GM12891 (cell line): Measurements from ENCODE around the gene MED27.
"Not testable (repeated sequence)": the region's sequence is repeated elsewhere in the genome, so short reads cannot be mapped to it uniquely, and the experiment has no call there.

ENCODE experiments used
- DNase-seq: peaks from one replicate; pipeline ENCODE4 v3.0.0; 2011; ENCODE audit warnings: low spot score; ENCODE audit not compliant: insufficient read length
- FAIRE-seq: peaks from 2 replicates; lab custom pipeline; 2011; peaks lifted over from hg19 to GRCh38; lab: Jason Lieb, UNC
- PAX5 ChIP-seq: IDR thresholded peaks from 2 replicates; pipeline ENCODE4 v1.6.1; 2011; ENCODE audit warnings: low read length, moderate library complexity, mild to moderate bottlenecking; ENCODE audit not compliant: insufficient read depth, severe bottlenecking
- POLR2A ChIP-seq: IDR thresholded peaks from 2 replicates; pipeline ENCODE4 v1.6.1; 2011; ENCODE audit warnings: low read depth, low read length, control low read depth
- POLR2AphosphoS5 ChIP-seq: IDR thresholded peaks from 2 replicates; pipeline ENCODE4 v1.6.1; 2011; ENCODE audit warnings: low read depth, low read length, control low read depth
- POU2F2 ChIP-seq: IDR thresholded peaks from 2 replicates; pipeline ENCODE4 v1.6.1; 2011; ENCODE audit warnings: low read depth, mild to moderate bottlenecking, control low read depth, low read length, moderate library complexity
- SPI1 ChIP-seq: IDR thresholded peaks from 2 replicates; pipeline ENCODE4 v1.6.1; 2011; ENCODE audit warnings: low read depth, low read length, control low read depth
- TAF1 ChIP-seq: IDR thresholded peaks from 2 replicates; pipeline ENCODE4 v1.6.1; 2011; ENCODE audit warnings: low read depth, low read length, control low read depth

Gene MED27

DNA sequence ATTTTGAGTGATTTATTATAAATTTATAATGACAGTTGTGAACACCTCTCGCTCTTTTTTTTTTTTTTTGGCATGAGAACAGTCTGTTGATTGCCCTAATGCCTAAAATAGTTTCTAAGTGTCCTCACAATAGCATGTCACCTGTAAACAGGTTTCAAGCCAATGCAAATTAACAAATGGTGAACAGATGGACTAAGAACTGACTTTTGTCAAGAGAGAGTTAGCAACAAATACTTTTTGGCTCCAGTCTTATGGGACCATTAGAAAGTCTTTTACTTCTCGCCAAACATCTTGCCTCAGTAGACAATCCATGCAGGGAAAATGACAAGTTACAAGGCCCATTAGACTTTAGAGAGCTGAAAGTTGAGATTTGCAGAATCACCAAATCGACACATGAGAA is 67.8 kb downstream of the MED27 start:
- no peak for DNase-seq
- no peak for FAIRE-seq
- no peak for TF ChIP-seq POLR2AphosphoS5
- TF ChIP-seq POU2F2, result no peak
- no peak for TF ChIP-seq TAF1
- no peak for TF ChIP-seq SPI1
- TF ChIP-seq PAX5, result no peak
- no peak for TF ChIP-seq POLR2A

DNA sequence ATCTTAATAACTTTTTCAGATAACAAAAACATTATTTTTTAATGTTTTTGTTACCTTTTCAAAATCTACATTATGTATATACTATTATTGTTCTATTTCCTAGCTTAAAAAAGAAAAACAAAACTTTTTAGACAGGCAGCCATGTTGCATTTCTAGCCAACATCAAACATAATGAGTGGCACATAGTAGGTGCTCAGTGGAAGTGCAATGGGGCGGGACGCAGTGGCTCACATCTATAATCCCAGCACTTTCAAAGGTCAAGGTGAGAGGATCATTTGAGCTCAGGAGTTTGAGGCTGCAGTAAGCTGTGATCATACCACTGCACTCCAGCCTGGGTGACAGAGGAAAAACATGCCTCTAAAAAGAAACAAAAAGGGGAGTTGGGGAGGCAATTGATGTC is 68.4 kb downstream of the MED27 start:
- TF ChIP-seq TAF1 (no peak), PAX5 (no peak), SPI1 (no peak), POLR2AphosphoS5 (no peak), POU2F2 (no peak), POLR2A (no peak)
- FAIRE-seq (no peak), DNase-seq (no peak)

DNA sequence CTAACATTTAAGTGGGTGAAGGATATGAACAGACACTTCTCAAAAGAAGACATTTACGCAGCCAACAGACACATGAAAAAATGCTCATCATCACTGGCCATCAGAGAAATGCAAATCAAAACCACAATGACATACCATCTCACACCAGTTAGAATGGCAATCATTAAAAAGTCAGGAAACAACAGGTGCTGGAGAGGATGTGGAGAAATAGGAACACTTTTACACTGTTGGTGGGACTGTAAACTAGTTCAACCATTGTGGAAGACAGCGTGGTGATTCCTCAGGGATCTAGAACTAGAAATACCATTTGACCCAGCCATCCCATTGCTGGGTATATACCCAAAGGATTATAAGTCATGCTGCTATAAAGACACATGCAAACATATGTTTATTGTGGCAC is 69.5 kb downstream of the MED27 start:
- not testable (repeated sequence) for DNase-seq, FAIRE-seq

DNA sequence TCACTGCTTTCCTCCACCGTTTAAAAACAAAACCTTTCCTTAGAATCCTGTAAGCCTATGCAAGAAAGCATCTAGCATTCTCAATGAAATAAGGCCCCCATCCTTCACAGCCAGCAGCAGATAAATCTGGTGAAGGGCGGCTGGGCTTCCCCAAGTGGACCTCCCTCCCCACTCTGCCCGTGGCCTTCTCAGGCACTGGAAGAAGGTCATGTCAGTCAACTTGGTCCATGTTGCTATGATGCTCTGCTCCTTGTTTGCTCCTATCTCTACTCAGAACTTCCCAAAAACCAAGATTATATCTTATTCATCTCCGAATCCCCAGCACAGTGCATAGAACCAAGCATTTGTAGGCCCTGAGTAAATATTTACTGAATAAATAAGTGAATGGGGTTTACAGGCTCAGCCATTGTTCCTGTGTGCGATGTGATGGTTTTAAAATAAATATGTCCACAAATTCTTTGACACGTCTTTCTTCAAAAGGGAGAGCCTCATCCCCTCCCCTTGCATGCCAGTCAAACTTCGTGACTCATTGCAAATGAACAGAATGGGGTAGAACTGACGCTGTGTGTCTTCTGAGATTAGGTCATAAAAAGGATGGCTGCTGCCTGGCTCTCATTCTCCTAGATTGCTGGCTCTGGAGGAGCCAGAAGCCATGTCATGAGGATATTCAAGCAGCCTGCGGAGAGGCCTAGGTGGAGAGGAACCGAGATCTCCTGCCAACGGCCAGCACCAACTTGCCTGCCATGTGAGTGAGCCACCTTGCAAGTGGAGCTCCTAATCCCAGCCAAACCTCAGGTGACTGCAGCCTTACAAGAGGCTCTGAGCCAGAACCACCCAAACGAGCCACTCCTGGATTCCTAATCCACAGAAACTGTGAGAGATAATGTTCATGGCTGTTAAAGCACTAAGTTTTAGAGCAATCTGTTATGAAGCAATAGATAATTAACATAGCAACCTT is 70.5 kb downstream of the MED27 start:
- TF ChIP-seq POLR2A (no peak), POLR2AphosphoS5 (no peak), PAX5 (no peak), TAF1 (no peak)
- no peak for DNase-seq
- no peak for FAIRE-seq

DNA sequence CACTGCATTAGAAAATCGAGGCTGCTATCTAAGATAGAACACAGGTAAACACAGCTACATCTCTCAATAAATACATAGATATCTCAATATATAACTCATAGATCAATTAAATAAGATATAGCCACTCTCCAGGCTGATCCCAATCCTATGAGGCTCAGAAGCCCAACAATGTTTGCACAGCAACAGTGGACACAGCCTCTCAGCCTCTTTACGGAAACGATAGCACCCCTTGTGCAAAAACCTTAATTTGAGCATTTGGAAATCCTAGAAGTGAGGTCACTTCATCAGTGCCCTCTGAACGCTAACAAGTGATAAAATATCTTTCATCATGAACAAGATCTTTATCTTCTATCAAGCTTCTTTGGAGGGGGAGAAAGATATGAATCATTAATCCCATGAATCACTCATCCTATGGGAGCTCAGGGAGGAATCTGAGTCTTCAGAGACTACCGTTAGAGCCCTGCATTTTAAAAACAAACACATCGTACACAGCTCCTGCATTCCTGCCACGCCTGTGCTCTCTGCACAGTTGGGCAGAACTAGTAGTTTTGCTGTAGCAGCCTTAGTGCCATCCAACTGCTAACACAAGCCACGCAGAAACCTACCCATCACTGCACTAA is 71.4 kb downstream of the MED27 start:
- FAIRE-seq (no peak), DNase-seq (no peak)

DNA sequence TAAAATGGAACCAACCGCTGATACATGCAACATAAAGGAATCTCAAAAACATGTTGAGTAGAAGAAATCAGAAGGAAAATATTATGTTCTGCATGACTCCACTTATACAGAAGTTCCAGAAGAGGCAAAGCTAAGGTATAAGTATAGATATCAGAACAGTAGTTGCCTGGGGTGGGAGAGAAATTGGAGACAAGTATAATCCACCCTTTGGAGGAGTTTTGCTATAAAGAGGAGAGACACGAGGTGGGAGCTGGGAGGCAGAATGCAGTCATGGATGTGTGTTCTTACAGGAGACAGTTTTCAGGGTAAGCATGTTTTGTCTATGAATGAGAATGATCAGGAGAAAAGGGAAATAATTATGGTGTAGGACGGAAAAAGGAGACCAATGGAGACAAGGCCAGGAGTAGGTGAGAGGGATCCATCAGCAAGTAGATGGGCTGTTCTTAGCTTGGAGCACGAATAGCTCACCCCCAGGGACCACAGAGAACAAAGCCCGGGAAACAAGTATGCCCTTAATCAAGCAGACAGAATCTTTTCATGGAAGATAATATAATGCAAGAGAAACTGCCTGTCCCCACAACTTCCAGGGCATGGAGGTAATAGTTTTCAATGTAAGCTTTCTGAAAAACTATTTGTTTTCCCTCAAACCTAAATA is 72.2 kb downstream of the MED27 start:
- no peak for DNase-seq
- TF ChIP-seq POLR2A, result no peak
- no peak for TF ChIP-seq POLR2AphosphoS5
- TF ChIP-seq SPI1, result no peak
- TF ChIP-seq TAF1, result no peak
- no peak for TF ChIP-seq PAX5
- TF ChIP-seq POU2F2, result no peak
- no peak for FAIRE-seq

More for the DNA sequence above, 71.4 kb downstream of the MED27 start:
- TF ChIP-seq POU2F2 (no peak), POLR2AphosphoS5 (no peak), TAF1 (no peak), SPI1 (no peak), POLR2A (no peak), PAX5 (no peak)

DNA sequence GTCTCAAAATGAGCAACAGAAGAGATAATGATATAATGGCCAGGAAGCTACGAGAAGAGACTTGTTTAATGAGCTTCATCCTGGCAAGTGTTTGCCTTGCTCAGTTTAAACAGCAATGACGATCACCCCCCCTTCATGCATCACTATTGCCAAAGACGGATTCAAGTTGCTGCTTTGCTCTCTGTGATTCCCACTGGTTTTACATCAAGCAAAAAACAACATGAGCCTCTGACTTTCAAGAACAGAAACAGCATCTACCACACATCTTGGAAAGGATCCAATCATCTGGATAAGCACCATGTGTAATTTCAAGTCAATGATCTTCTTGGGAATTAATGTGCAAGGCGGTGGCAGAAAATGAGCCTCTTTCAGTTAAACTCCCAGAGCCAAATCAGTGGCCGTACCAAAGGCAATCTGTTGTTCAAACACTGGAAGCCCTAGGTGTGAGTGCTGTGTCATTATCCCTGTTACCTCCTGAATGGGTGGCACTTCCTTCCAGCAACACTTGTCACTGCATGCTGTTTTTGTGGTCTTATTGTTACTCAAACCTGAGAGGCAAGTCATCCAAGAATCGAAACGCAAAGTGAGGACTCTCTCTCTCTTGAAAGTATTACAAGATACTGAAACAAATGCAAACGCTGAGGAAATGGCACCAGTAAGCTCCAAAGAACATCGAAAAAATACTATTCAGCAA is 72.8 kb downstream of the MED27 start:
- DNase-seq, result peak; percentile 22
- peak; percentile 71 for FAIRE-seq

DNA sequence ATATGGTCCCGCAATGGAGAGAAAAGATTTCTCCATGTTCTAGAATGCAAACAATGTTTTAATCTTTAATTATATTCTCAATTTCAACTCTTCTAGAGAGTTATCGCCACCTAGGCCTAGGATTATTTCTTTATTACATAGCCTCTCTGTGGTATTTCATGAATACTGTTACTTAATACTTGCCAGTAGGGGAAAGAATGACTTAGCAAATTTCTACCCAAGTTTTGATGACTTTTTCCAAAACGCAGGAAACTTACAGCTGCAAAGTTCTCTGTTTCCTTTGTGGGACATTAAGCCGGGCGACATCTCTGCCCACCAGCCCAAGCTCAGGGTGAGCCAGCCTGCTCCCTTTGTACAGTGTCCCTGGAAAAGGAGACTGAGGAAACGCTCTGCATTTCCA is 73.8 kb downstream of the MED27 start:
- FAIRE-seq (no peak), DNase-seq (no peak)
- TF ChIP-seq POLR2AphosphoS5 (no peak), SPI1 (no peak), POU2F2 (no peak), TAF1 (no peak), POLR2A (no peak), PAX5 (no peak)

More for the DNA sequence above, 72.8 kb downstream of the MED27 start:
- no peak for TF ChIP-seq PAX5
- TF ChIP-seq POU2F2, result no peak; the same call in 1 of the 2 replicates
- TF ChIP-seq SPI1, result peak; percentile 78
- TF ChIP-seq POLR2AphosphoS5, result no peak

DNA sequence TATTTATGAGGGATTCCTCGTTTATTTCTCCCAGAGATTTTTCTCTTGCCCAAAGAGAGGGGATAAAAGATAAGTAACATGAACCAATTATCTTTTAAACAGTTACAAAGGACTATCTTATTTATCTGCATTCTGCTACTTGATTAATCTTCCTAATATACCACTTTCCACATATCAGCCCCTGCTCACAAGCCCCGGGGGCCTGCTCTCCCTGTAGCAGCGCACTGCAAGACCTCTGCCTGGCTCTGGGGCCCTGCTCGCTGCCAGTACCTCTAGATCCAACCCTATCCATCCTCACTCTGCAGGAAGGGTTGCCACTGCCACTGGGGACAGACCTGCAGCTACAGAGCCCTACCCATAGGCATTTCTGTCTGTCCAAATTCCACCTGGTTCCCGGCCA is 75.3 kb downstream of the MED27 start:
- TF ChIP-seq POLR2A (no peak), POLR2AphosphoS5 (no peak), PAX5 (no peak)
- no peak for DNase-seq
- FAIRE-seq, result no peak
